Neuron (in vitro differentiated cells): ENCODE results near the gene TOGARAM2.

Experiments
- H2AFZ ChIP-seq: one replicate; pipeline ENCODE4 v1.6.1; 2013; ENCODE audit warnings: low read depth, mild to moderate bottlenecking, inconsistent platforms, low read length, moderate library complexity
- H3K27me3 ChIP-seq: one replicate; pipeline ENCODE4 v1.6.1; 2013; ENCODE audit warnings: low read length; ENCODE audit not compliant: insufficient read depth
- H3K36me3 ChIP-seq: one replicate; pipeline ENCODE4 v1.6.1; 2013; ENCODE audit warnings: low read length; ENCODE audit not compliant: insufficient read depth
- H3K4me1 ChIP-seq: one replicate; pipeline ENCODE4 v1.6.1; 2013; ENCODE audit warnings: low read length; ENCODE audit not compliant: insufficient read depth
- H3K4me3 ChIP-seq: 2 replicates; pipeline ENCODE4 v1.5.1; 2013; ENCODE audit warnings: mild to moderate bottlenecking, low read length, moderate library complexity
- H3K9me3 ChIP-seq: one replicate; pipeline ENCODE4 v1.6.1; 2013; ENCODE audit warnings: low read length

TOGARAM2 gene

GRCh38 chr2:28995765-28996750 lies 15.0 kb downstream of the TOGARAM2 start:
- Histone ChIP-seq H3K27me3 (peaks cover 2% of the 10 kb centered on the region), H2AFZ (no peak overlapping the region), H3K9me3 (no peaks in the 10 kb centered on the region), H3K36me3 (no peaks in the 10 kb centered on the region), H3K4me3 (no peak overlapping the region), H3K4me1 (peaks cover 11% of the 10 kb centered on the region)

- H2AFZ ChIP-seq: no peak overlapping the region
- peaks cover 4% of the 10 kb centered on the region for H3K4me1 ChIP-seq
- H3K4me3 ChIP-seq: no peak overlapping the region
- H3K36me3 ChIP-seq: no peaks in the 10 kb centered on the region
- H3K9me3 ChIP-seq: no peaks in the 10 kb centered on the region
- peaks cover 2% of the 10 kb centered on the region for H3K27me3 ChIP-seq
These were observed 16.2 kb downstream of the TOGARAM2 start for GRCh38 chr2:28997237-28997846.

GRCh38 chr2:28997847-28998735 lies 17.0 kb downstream of the TOGARAM2 start:
- H3K9me3 ChIP-seq: no peaks in the 10 kb centered on the region
- H2AFZ ChIP-seq: no peak overlapping the region
- peaks cover 2% of the 10 kb centered on the region for H3K27me3 ChIP-seq
- H3K4me1 ChIP-seq: peaks cover 4% of the 10 kb centered on the region
- no peaks in the 10 kb centered on the region for H3K36me3 ChIP-seq
- H3K4me3 ChIP-seq: no peak overlapping the region

GRCh38 chr2:29000481-29000880 lies 19.4 kb downstream of the TOGARAM2 start:
- Histone ChIP-seq H3K4me1 (peaks cover 4% of the 10 kb centered on the region), H3K36me3 (no peaks in the 10 kb centered on the region), H3K27me3 (no peaks in the 10 kb centered on the region), H3K4me3 (no peak overlapping the region), H2AFZ (no peak overlapping the region), H3K9me3 (no peaks in the 10 kb centered on the region)

GRCh38 chr2:29000956-29001355 lies 19.9 kb downstream of the TOGARAM2 start:
- no peak overlapping the region for H2AFZ ChIP-seq
- H3K36me3 ChIP-seq: no peaks in the 10 kb centered on the region
- H3K9me3 ChIP-seq: no peaks in the 10 kb centered on the region
- peaks cover 4% of the 10 kb centered on the region for H3K4me1 ChIP-seq
- no peak overlapping the region for H3K4me3 ChIP-seq
- H3K27me3 ChIP-seq: no peaks in the 10 kb centered on the region

- no peaks in the 10 kb centered on the region for H3K27me3 ChIP-seq
- peaks cover 4% of the 10 kb centered on the region for H3K4me1 ChIP-seq
These were observed 20.7 kb downstream of the TOGARAM2 start for GRCh38 chr2:29001806-29002205.

GRCh38 chr2:29004755-29005154 lies 23.7 kb downstream of the TOGARAM2 start:
- Histone ChIP-seq H3K4me1 (no peaks in the 10 kb centered on the region), H3K36me3 (no peaks in the 10 kb centered on the region), H3K27me3 (no peaks in the 10 kb centered on the region), H3K4me3 (no peak overlapping the region), H2AFZ (no peak overlapping the region), H3K9me3 (no peaks in the 10 kb centered on the region)

More at GRCh38 chr2:29001806-29002205, 20.7 kb downstream of the TOGARAM2 start:
- no peaks in the 10 kb centered on the region for H3K9me3 ChIP-seq
- H3K4me3 ChIP-seq: no peak overlapping the region
- H2AFZ ChIP-seq: no peak overlapping the region
- no peaks in the 10 kb centered on the region for H3K36me3 ChIP-seq

GRCh38 chr2:29005331-29005730 lies 24.2 kb downstream of the TOGARAM2 start:
- Histone ChIP-seq H2AFZ (no peak overlapping the region), H3K4me3 (no peak overlapping the region), H3K4me1 (no peaks in the 10 kb centered on the region), H3K9me3 (no peaks in the 10 kb centered on the region), H3K27me3 (no peaks in the 10 kb centered on the region), H3K36me3 (no peaks in the 10 kb centered on the region)

- H3K4me3 ChIP-seq: no peak overlapping the region
- no peak overlapping the region for H2AFZ ChIP-seq
- H3K36me3 ChIP-seq: no peaks in the 10 kb centered on the region
- H3K4me1 ChIP-seq: peaks cover 2% of the 10 kb centered on the region
- no peaks in the 10 kb centered on the region for H3K27me3 ChIP-seq
- H3K9me3 ChIP-seq: no peaks in the 10 kb centered on the region
These were observed 25.2 kb downstream of the TOGARAM2 start for GRCh38 chr2:29006092-29006979.

- Histone ChIP-seq H3K9me3 (no peaks in the 10 kb centered on the region), H3K27me3 (no peaks in the 10 kb centered on the region), H2AFZ (no peak overlapping the region), H3K4me3 (no peak overlapping the region), H3K4me1 (peaks cover 2% of the 10 kb centered on the region), H3K36me3 (no peaks in the 10 kb centered on the region)
These were observed 25.8 kb downstream of the TOGARAM2 start for GRCh38 chr2:29006980-29007301.

GRCh38 chr2:29009270-29009669 lies 28.2 kb downstream of the TOGARAM2 start:
- no peaks in the 10 kb centered on the region for H3K9me3 ChIP-seq
- H3K27me3 ChIP-seq: peaks cover 5% of the 10 kb centered on the region
- no peak overlapping the region for H2AFZ ChIP-seq
- no peak overlapping the region for H3K4me3 ChIP-seq
- no peaks in the 10 kb centered on the region for H3K36me3 ChIP-seq
- H3K4me1 ChIP-seq: peaks cover 2% of the 10 kb centered on the region
